Measurements from ENCODE around the gene IRF4. TPM values are rescaled to one million over a fixed set of nuclear protein-coding genes. Genes with fewer than 3 reads are reported as not detected.

IRF4 gene
- total RNA-seq, 1 donor from 2014 or later, result 0.04 TPM

DNA sequence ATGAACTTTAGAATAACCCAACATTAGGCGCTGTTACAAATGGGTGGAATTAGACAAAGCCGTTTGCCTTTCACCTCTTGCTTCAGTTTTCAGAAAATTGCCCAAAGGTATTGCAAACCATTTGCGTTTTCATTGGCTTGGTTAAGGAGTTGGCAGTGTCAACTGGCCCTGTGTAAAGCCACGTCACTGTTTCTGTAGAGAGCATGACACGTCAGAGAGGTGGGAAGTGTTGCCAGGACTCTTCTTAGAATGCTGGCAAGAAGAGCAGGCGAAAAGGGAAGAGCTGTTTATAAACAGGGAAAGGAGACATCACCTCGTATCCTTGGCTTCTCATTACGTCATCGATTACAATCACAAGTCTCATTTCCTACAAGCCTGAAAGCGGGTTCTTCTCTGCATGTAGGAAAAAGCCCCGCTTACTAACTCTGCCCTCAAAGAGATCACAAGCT is 4.2 kb upstream of the IRF4 start:
- TF ChIP-seq, protein P1, sequence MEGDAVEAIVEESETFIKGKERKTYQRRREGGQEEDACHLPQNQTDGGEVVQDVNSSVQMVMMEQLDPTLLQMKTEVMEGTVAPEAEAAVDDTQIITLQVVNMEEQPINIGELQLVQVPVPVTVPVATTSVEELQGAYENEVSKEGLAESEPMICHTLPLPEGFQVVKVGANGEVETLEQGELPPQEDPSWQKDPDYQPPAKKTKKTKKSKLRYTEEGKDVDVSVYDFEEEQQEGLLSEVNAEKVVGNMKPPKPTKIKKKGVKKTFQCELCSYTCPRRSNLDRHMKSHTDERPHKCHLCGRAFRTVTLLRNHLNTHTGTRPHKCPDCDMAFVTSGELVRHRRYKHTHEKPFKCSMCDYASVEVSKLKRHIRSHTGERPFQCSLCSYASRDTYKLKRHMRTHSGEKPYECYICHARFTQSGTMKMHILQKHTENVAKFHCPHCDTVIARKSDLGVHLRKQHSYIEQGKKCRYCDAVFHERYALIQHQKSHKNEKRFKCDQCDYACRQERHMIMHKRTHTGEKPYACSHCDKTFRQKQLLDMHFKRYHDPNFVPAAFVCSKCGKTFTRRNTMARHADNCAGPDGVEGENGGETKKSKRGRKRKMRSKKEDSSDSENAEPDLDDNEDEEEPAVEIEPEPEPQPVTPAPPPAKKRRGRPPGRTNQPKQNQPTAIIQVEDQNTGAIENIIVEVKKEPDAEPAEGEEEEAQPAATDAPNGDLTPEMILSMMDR (IDR thresholded peaks at IDR 0.05; ENCODE audit: insufficient read depth, low read length, poor library complexity, severe bottlenecking), result no peak
- no peak overlapping the region for H3K4me3 ChIP-seq (ENCODE audit: low read depth, low read length)
- DNase-seq (ENCODE audit: low read depth), result no peak
- H3K27me3 ChIP-seq (ENCODE audit: control insufficient read depth, insufficient read depth, low read length), result peaks cover 53% of the 10 kb centered on the region
- H3K36me3 ChIP-seq (ENCODE audit: control insufficient read depth, insufficient read depth, low read length), result no peaks in the 10 kb centered on the region

DNA sequence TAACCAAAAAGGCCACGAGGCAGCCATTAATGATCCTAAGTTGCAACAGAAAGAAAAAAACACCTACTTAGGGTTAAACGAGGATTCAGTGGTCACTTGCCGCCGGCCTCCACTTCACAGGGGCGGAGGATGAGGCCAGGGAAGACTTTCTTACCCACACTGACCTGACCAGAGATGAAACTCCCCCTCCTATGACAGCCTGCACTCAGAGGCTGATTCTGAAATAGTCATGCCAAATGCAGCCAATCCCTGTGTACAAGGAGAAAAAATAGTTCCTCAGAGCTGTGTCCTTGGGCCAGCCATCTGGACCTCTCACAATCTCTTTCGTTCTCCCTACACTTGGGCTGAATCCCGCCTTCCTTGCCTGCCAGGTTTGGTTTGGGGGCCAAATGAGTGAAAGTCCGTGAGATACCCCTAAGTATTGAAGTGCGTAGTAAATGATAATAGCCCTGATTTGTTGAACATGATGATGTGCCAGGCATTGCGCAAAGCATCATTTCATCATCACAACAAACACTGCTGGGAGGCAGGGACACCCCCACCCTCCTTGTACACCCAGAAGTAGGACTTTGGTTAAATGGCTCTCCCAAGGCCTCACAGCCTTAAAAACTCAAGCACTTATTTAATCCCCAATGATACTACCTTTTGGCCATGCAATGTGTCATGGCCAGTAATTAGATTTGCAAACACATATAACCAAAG is 3.2 kb upstream of the IRF4 start:
- H3K4me3 ChIP-seq (ENCODE audit: low read depth, low read length), result no peak overlapping the region
- no peaks in the 10 kb centered on the region for H3K36me3 ChIP-seq (ENCODE audit: control insufficient read depth, insufficient read depth, low read length)
- TF ChIP-seq, protein P1 (IDR thresholded peaks at IDR 0.05; ENCODE audit: insufficient read depth, low read length, poor library complexity, severe bottlenecking), result no peak
- peaks cover 59% of the 10 kb centered on the region for H3K27me3 ChIP-seq (ENCODE audit: control insufficient read depth, insufficient read depth, low read length)
- no peak for DNase-seq (ENCODE audit: low read depth)

DNA sequence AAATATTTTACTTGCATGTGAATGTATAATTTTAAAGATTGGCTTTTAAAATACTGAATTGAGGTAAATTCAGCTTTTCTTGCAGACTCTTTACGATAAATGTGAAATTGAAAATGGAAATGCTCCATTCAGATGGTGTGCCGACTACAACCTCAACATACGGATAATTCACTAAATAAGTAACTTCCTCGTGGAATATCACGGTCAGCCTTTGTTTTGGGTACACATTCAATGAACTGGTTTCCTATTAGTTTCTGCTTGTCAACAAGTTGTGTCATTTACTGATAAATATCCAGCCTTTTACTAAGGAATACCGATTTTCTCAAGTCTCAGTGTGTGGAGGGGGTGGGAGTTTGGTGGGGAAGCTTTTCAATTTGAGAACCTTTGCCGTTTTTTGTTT is 2.4 kb upstream of the IRF4 start:
- Histone ChIP-seq H3K27me3 (ENCODE audit: control insufficient read depth, insufficient read depth, low read length) (peaks cover 66% of the 10 kb centered on the region), H3K4me3 (ENCODE audit: low read depth, low read length) (no peak overlapping the region), H3K36me3 (ENCODE audit: control insufficient read depth, insufficient read depth, low read length) (no peaks in the 10 kb centered on the region)
- no peak for DNase-seq (ENCODE audit: low read depth)
- TF ChIP-seq, protein P1 (IDR thresholded peaks at IDR 0.05; ENCODE audit: insufficient read depth, low read length, poor library complexity, severe bottlenecking), result no peak

DNA sequence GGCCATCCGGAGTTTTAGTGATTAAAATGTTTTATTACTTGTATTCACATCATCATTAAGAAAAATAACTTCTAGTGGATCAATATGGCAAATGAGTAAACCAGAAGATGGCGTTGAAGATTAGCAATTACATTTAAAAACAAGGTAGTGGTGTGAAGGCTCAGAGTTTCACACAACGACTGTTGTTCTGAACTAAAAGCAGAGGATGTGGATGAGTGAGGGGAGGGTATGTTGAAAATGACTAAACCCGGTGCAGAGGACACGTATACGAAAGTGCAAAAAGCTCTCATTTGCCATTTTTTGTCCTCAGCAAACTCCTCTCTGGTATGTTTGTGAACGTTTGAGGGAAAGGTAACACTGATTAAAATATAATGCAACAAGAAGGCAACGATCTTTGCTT is 1.9 kb upstream of the IRF4 start:
- no peak overlapping the region for H3K4me3 ChIP-seq (ENCODE audit: low read depth, low read length)
- DNase-seq (ENCODE audit: low read depth), result no peak
- peaks cover 68% of the 10 kb centered on the region for H3K27me3 ChIP-seq (ENCODE audit: control insufficient read depth, insufficient read depth, low read length)
- TF ChIP-seq, protein P1 (IDR thresholded peaks at IDR 0.05; ENCODE audit: insufficient read depth, low read length, poor library complexity, severe bottlenecking), result no peak
- no peaks in the 10 kb centered on the region for H3K36me3 ChIP-seq (ENCODE audit: control insufficient read depth, insufficient read depth, low read length)

DNA sequence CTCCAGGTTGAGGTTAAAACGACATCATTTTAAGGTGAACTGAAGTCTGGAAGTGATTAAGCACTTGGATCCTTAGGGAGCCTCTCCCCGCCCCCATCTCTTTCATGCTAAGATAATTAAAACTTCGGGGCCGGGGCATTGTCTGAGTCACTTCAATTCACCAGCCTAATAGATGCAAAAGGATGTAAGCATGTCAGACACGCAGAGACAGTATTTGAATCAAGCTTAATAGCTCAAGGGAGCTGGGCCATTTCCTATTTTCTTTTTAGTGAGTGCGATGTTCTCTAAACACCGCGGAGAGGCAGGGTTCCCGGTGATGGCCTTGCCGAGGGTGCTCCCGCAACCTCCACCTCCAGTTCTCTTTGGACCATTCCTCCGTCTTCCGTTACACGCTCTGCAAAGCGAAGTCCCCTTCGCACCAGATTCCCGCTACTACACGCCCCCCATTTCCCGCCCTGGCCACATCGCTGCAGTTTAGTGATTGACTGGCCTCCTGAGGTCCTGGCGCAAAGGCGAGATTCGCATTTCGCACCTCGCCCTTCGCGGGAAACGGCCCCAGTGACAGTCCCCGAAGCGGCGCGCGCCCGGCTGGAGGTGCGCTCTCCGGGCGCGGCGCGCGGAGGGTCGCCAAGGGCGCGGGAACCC is 516 bp upstream of the IRF4 start:
- Histone ChIP-seq H3K36me3 (ENCODE audit: control insufficient read depth, insufficient read depth, low read length) (no peaks in the 10 kb centered on the region), H3K4me3 (ENCODE audit: low read depth, low read length) (no peak overlapping the region), H3K27me3 (ENCODE audit: control insufficient read depth, insufficient read depth, low read length) (peaks cover 70% of the 10 kb centered on the region)
- DNase-seq (ENCODE audit: low read depth), result no peak
- TF ChIP-seq, protein P1 (IDR thresholded peaks at IDR 0.05; ENCODE audit: insufficient read depth, low read length, poor library complexity, severe bottlenecking), result no peak

Measured in kidney epithelial cell (primary cell).